HG02840 (cell line): Measurements from ENCODE around the gene ARHGAP8.
"Not testable (repeated sequence)": the region's sequence is repeated elsewhere in the genome, so short reads cannot be mapped to it uniquely, and the experiment has no call there.

Source experiments
- ATAC-seq: cut with Tn5 transposase; IDR thresholded peaks from one replicate; pipeline ENCODE4 v1.9.1; 2021; ENCODE audit warnings: mild to moderate bottlenecking, moderate library complexity, moderate number of reproducible peaks; ENCODE audit not compliant: unreplicated experiment, low FRiP score

Gene ARHGAP8

DNA sequence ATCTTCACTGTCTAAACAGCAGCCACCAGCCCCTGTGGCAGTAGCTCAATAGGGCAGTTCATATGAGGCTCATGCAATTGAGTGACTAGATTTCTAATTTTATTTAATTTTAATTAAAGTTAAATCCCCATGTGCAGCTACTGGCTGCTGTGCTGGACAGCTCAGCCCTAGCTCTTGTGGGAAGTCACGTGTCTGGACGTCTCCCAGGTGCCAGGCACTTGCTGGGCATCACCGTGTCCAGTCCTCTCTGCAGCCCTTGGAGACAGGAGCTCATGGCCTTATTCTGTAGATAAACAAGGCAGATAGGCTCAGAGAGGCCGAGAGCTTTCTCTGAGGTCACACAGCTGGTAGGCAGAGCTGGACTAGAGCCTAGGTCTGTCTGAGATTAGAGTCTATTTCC is 95.0 kb downstream of the ARHGAP8 start:
- ATAC-seq = no peak

DNA sequence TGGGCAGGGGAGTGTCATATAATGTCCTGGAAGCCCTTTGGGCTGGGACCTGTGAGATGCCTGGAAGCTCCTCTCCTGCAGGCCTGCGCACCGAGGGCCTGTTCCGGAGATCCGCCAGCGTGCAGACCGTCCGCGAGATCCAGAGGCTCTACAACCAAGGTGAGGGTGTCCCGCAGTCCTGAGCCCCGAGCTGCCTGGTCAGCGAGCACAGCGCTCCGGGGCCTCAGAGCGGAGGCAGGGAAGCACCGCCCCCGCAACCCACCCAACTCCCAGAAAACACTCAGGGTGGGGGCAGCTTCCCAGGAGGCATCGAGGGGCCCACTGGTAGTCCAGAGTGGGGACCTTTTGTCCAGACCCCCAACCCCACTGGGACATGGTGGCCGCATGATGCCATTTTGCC is 95.5 kb downstream of the ARHGAP8 start:
- no peak for ATAC-seq

DNA sequence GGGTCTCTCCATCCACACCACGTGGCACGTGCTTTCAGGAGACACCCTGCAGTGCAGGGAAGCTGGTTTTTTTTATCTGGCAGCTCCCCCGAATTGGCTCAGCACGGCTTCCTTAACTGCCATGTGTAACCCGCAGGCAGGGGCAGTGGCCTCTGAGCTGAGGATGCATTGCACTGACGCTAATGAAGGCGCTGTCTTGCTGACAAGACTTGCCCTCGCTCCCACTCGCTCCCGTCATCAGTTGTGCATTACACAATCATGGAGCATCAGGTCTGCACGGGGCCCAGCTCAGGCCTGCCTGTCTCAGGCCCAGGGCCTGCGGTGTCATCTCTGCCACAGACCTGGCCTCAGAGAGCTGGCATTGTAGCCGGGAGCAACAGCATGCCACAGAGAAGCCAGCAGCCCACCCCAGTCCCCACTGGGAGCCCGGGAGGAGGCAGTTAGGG is 95.9 kb downstream of the ARHGAP8 start:
- ATAC-seq = no peak

DNA sequence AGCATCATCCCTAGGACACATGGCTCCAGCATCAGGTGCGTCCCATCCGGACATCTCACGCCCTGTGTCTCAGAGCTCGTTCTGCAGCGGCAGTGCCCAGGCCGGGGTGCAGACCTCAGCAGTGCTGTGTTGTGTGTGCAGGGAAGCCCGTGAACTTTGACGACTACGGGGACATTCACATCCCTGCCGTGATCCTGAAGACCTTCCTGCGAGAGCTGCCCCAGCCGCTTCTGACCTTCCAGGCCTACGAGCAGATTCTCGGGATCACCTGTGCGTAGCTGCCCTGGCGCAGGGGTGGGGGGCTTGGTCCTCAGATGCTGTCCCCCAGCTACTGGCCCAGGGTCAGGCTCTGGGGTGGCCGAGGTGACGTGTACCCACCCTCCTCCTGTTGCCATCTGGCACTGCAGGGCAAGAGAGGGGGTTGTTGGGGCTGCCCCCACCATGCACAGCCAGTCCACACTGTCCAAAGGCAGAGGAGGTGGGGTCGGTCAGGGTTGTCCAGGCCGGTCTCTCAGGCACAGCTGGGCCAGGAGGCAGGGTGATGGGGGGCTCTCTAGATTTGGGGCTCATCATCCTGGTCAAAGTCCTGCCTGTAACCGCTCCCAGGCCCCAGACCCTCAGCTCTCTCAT is 96.5 kb downstream of the ARHGAP8 start:
- ATAC-seq = no peak

DNA sequence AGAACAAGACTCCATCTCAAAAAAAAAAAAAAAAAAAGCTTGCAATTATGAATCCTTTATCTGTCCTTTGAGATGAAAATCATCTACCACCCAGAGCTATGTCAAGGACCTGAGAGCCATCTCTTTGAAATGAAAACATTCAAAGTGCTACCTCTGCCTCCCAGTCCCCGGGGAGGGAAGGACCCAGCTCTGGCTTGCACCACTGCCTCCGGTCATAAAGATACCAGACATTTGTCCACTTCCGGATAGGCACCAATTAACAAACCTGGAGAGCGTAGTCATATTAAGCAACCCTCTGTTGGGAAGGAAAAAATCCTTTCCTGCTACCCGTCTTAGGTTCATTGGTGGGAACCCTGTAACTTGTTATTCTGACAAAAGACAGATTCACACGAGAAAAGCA is 98.6 kb downstream of the ARHGAP8 start:
- no peak for ATAC-seq

DNA sequence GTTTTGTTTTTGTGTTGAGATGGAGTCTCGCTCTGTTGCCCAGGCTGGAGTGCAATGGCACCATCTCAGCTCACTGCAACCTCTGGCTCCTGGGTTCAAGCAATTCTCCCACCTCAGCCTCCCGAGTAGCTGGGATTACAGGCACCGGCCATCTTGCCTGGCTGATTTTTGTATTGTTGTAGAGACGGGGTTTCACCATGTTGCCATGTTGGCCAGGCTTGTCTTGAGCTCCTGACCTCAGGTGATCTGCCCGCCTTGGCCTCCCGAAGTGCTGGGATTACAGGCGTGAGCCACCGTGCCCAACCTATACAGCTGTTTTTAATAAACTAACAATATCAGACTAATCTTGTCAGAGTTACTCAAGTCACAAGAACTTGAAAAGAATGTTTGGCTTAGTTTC is 102.3 kb downstream of the ARHGAP8 start:
- ATAC-seq = not testable (repeated sequence)

DNA sequence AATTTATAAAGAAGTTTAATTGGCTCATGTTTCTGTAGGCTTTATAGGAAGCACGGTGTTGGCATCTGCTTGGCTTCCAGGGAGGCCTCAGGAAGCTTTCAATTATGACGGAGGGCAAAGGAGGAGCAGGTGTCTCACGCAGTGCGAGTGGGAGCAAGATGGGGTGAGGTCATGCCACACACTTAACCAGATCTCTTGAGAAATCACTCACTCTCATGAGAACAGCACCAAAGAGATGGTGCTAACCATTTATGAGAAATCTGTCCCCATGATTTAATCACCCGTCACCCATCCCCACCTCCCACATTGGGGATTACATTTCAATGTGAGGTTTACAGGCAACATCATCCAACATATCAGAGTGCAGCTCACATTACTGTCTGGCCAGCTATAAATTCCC is 103.5 kb downstream of the ARHGAP8 start:
- no peak for ATAC-seq

DNA sequence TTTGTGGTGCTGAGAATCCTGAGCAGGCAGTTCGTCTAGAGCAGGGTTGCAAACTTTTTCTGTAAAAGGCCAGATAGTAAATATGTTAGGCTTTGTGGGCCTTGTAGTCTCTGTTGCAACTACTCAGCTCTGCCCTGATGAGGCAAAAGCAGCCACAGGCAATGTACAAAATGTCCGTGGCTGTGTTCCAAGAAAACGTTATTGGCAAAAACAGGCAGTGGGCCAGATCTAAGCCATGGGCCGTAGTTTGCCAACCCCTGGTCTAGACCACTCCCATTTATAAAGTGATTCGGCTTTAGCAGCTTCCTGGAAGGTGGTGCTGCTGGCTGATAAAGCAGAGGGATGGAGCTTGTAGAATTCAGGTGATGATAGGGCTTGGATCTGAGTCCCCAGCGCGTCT is 106.4 kb downstream of the ARHGAP8 start:
- not testable (repeated sequence) for ATAC-seq

DNA sequence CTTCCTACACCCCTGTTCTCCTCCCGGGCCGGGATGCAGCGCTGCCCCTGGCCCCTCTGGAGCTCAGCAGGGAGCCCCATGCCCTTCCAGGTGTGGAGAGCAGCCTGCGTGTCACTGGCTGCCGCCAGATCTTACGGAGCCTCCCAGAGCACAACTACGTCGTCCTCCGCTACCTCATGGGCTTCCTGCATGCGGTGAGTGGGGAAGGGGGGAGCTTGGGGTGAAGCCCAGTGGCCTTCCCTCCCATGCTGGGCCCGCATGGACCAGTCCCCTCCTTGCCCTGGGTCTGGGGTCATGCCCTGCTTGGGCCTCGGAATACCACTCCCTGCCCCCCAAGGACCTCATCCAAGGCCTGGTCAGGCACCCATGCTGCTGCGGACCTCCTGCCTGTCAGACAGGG is 107.3 kb downstream of the ARHGAP8 start:
- no peak for ATAC-seq

DNA sequence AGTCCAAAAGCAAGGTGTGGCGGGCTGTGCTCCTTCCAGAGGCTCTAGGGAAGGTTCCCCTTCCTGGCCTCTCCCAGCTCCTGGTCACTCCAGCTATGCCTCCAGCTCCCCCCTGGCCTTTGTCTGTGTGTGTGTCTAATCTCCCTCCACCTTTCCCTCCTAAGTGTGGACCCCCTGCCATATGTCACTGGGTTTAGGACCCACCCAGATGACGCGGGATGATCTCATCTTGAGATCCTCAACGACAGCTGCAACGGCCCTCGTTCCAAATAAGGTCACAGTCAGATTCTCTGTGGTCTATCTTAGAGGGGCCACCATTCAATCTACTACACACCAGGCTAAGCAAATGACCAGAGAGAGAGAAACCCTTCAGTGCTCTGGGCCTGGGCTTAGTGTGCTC is 107.9 kb downstream of the ARHGAP8 start:
- no peak for ATAC-seq

DNA sequence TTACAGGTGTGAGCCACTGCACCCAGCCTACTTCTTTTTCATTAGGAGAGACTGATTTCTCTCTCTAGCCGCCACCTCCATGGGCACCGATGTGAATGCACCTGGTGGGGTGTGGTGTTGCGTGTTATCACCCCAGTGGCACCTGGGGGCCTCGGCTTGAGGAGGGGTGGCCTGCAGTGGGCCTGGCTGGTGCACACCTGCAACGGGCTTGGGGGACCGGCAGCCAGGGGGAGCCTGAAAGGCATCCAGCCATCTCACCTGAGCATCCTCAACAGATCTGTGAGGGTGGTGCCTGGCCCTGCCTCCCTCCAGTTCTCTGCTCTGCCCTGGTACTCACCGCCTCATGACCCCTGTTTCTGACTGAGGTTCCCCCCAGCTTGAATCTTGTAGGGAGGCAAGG is 108.9 kb downstream of the ARHGAP8 start:
- no peak for ATAC-seq

DNA sequence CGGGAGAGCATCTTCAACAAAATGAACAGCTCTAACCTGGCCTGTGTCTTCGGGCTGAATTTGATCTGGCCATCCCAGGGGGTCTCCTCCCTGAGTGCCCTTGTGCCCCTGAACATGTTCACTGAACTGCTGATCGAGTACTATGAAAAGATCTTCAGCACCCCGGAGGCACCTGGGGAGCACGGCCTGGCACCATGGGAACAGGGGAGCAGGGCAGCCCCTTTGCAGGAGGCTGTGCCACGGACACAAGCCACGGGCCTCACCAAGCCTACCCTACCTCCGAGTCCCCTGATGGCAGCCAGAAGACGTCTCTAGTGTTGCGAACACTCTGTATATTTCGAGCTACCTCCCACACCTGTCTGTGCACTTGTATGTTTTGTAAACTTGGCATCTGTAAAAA is 109.9 kb downstream of the ARHGAP8 start:
- no peak for ATAC-seq

DNA sequence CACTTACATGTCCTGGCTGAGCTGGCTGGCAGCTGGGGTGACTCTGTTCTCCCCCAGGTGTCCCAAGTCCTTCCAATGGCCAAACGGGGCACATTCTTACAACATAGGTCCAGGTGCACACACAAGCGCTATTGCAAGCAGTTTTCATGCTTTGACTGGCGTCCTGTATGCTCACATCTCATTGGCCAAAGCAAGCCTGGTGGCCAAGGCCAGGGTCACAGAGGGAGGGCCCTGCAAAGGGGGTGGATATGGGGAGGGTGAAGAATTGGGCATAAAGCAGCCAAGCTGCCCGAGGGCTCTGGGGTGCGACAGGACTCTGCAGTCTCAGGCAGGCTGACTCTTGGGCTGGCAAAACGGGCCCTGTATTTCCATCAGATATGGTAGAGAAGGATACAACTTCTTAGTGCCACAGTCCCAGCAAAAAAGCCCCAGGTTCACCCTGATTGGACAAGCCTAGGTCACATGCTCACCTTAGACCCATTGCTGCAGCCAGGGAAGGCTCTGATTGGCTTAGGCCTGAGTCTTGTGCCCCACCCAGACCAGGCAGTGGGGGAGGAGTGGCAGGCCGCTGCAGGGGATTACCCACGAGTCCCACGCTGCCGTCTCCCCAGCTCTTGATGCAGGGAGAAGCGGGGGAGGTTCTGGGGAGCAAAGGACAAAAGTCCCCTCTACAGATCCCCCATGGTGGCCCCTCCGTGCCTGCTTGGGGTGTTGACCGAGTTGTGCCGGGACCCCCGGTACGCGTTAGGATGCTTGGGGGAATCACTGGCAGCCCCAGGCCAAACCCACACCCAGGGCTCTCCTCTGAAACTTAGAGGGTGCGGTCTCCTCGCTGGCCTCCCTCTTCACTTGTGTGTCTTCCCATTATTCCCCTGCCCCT is 110.8 kb downstream of the ARHGAP8 start:
- ATAC-seq = no peak

DNA sequence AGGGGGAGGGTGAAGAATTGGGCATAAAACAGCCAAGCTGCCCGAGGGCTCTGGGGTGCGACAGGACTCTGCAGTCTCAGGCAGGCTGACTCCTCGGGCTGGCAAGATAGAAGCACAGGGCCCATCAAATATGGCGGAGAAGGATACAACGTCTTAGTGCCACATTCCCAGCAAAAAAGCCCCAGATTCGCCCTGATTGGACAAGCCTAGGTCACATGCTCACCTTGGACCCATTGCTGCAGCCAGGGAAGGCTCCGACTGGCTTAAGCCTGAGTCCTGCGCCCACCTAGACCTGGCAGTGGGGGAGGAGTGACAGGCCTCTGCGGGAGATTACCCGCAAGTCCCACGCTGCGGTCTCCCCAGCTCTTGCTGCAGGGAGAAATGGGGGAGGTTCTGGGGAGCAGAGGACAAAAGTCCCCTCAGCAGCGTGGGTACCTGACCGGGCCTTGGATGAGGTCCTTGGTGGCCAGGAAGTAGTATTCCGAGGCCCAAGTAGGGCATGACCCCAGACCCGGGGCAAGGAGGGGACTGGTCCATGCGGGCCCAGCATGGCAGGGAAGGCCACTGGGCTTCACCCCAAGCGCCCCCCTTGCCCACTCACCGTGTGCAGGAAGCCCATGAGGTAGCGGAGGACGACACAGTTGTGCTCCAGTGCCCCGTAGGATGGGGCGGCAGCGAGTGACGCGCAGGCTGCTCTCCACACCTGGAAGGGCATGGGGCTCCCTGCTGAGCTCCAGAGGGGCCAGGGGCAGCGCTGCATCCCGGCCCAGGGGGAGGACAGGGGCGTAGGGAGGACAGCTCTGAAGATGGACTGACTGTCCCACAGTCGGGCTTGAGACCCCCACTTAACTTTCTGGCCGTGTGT is 113.0 kb downstream of the ARHGAP8 start:
- ATAC-seq = no peak

DNA sequence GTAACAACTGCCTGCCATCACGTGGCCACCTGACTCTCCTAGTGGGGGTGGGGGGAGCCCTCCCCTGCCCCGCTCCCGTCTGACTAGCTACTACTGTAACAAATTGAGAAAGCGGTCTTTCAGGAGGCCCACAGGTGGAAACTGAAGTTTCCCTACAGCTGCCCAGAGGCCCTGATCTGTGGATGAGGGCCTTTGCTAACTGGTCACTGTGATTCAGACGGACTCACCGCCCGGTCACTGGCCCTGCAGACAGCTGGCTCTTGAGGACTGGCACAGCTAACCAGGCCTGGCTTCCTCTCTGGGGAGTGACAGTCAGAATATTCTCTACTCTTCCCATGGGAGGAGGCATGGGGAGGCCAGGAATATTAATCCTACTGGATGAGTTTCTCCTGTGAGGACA is 116.8 kb downstream of the ARHGAP8 start:
- ATAC-seq = no peak

DNA sequence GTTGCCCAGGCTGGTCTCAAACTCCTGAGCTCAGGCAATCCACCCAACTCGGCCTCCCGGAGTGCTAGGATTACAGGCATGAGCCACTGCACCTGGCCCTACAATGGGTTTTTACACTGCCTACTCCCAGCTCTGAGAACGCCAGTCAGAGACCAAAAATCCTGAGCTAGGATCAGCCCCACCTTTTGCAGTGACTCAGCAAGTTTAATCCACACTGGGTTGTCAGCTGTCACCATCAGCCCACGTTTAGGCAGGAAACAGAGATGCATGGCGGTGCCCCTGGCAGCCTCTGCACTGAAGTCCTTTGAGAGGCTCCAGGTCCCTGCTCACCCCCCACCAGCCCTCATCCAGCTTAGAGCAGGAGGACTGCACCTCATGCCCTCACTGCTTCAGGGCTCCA is 117.6 kb downstream of the ARHGAP8 start:
- ATAC-seq = no peak

DNA sequence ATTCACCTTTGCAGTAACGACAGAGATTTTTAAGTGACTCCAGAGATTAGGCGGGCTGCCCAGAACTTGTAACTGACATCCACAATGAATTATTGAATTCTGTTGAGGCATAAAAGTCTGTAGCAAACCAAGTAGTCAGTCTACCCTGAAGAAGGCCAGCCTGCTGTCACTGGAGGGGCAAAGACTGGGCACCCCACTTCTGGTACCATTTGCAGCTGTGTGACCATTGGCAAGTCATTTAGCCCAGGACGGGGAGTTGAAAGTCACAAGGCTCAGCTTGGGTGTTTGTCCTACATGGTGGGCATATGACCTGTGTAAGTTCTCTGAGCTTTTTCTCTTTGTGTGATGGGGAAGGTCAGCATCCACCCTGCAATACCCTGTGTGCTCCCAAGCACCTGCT is 119.4 kb downstream of the ARHGAP8 start:
- ATAC-seq = no peak

DNA sequence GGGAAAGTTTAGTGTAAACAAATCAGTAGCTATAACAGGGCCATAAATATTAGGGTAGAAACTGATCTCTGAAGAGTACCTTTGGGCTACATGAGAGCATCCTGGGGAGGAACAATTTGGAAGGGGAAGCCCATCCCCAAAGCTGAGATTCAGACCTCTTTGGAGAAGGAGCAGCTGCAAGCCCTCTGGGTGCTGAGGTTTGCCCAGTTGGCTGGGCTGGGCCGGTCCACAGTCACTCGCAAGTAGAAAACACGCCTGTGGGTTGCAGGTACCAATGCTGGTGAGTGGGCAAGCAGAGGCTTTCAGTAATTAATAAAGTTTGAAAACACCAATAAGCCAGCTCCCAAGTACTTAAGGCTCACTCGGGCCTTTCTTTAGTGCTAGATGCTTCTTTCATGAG is 124.5 kb downstream of the ARHGAP8 start:
- ATAC-seq = no peak

DNA sequence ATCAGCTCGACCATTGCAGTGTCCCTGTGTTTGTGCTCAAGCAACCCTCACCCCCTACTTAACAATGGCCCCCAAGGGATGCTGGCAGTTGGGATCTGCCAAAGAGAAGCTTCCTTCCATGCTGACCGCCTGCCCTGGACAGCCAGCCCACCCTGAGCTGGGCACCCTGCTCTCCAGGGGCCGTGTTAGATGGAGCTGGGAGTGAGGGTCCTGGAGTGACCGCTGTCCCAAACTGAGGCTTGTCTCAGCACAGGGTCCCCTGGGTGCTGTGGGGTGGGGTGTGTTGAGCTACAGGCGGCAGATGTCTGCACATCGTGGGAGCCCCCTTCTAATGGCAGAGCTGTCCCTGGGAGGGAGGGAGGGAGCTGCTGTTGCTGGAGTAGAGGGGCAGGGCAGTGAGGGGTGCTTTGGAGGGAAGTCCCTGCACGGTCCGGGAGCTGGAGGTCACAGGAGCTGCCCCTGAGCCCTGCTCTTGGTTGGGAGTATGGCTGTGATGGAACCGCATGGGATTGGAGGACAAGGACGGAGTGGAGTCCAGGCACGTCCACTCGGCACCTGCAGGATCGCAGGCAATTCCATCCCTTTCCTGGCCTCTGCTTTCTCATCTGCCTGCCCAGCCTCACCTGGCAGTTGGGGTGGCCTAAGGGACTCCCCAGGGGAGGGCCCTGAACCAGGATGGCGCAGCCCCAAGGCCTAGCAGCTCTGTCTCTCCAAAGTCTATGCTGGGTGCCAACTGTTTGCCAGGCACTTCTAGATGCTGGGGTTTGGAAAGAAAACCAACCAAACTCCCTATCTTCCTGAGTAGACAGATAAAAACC is 126.3 kb downstream of the ARHGAP8 start:
- no peak for ATAC-seq

DNA sequence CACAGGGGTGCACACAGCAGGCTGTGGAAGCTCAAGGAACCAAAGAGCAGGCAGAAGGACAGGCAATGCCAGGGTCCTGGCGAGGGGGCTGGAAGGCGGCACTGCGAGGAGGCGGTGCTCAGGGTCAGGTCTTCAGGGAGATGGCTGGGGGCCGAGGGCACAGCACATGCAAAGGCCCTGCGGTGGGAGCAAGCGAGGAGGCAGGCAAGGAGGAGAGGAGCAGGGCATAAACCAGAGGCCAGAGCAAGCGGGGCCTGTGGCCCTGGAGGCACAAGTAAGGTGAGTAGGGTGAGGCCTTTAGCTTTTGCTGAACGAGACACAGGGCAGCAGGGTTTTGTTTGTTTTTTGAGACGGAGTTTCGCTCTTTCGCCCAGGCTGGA is 126.9 kb downstream of the ARHGAP8 start:
- no peak for ATAC-seq
